ENCODE results near the gene DNASE1L2. TPM values are rescaled to one million over a fixed set of nuclear protein-coding genes. Genes with fewer than 3 reads are reported as not detected.

Gene DNASE1L2
- total and polyA plus RNA-seq, 2 of the 4 experiments (the other 2 are of a cell fraction), result 0.18 to 0.75 TPM

GRCh38 chr16:2233046-2233775, 3.0 kb upstream of the DNASE1L2 start:
- 89% methylated on average over 17 of the region's 28 CpGs; no CpG with 5 or more reads in 1 of the 2 experiments for WGBS, 2 experiments (ENCODE audit: extremely low coverage in 2 of 2, insufficient read length in 1 of 2)
- H2AFZ ChIP-seq (replicated peaks; ENCODE audit: low read length, poor library complexity), result no peak overlapping the region
- H3K9ac ChIP-seq (ENCODE audit: low read depth, low read length), result no peak overlapping the region
- H3K4me1 ChIP-seq (ENCODE audit: control insufficient read depth, insufficient read depth, low read length), result peaks cover 5% of the 10 kb centered on the region; the same call in 1 of the 2 replicates
- peaks cover 60% of the 10 kb centered on the region for H3K36me3 ChIP-seq (ENCODE audit: control insufficient read depth, insufficient read depth, low read length)
- dilution Hi-C loops (cut with HindIII; ENCODE audit: low sequenced_read_pairs, unreplicated experiment), result no loop called here
- H3K56ac ChIP-seq (ENCODE audit: extremely low read depth, insufficient read depth, low read length), result no peak overlapping the region
- in situ Hi-C loops (cut with MboI; ENCODE audit: low sequenced_read_pairs), result no loop called here
- no peak overlapping the region for H2BK15ac ChIP-seq (ENCODE audit: low read depth, low read length)
- no peak overlapping the region for H3K4ac ChIP-seq (ENCODE audit: low read depth, low read length)
- H2BK20ac ChIP-seq (ENCODE audit: low read depth, low read length), result no peak overlapping the region
- H2BK5ac ChIP-seq (ENCODE audit: low read depth, low read length, poor library complexity, severe bottlenecking), result no peak overlapping the region
- no peak overlapping the region for H4K8ac ChIP-seq (ENCODE audit: low read depth in 2 of 2, low read length in 2 of 2)
- CTCF ChIA-PET, result interaction anchor here (0.6 kb wide), 1 partner anchor 184 kb away, joined by 4 read pairs; no protein-coding TSS in a partner anchor
- DNase-seq (no peak), ATAC-seq (ENCODE audit: low read depth) (no peak)
- no peak overlapping the region for H2BK120ac ChIP-seq (ENCODE audit: low read depth, low read length)
- no TSS peak for BruUV-seq (replicated peaks)
- no peaks in the 10 kb centered on the region for H3K9me3 ChIP-seq (ENCODE audit: control insufficient read depth, insufficient read depth, low read length)
- no peaks in the 10 kb centered on the region for H3K9me1 ChIP-seq (ENCODE audit: insufficient read depth, low read length)
- POLR2A ChIA-PET (ENCODE audit: unreplicated experiment), result no interaction called here
- H3K23ac ChIP-seq (ENCODE audit: low read depth, low read length), result no peak overlapping the region
- H3K18ac ChIP-seq (ENCODE audit: low read depth, low read length), result no peak overlapping the region
- H3K14ac ChIP-seq (replicated peaks; ENCODE audit: low read depth, low read length), result no peak overlapping the region
- peaks cover 0 to 10% of the 10 kb centered on the region in 2 experiments; a peak in 2 of 4 replicates for H3K79me1 ChIP-seq (ENCODE audit: low read depth in 1 of 2, low read length in 2 of 2)
- no peak overlapping the region for H2AK9ac ChIP-seq (replicated peaks; ENCODE audit: low read depth, low read length, poor library complexity)
- H4K20me1 ChIP-seq (ENCODE audit: insufficient read depth, low read length), result peaks cover 20% of the 10 kb centered on the region
- H3K4me3 ChIP-seq (ENCODE audit: insufficient read depth, low read depth, low read length), result no peak overlapping the region
- H3K27ac ChIP-seq (ENCODE audit: insufficient read depth, low read length), result no peak overlapping the region
- peaks cover 9% of the 10 kb centered on the region for H3K27me3 ChIP-seq (ENCODE audit: control insufficient read depth, insufficient read depth, low read length)
- no peak overlapping the region for H4K5ac ChIP-seq (ENCODE audit: low read depth, low read length)
- H3K4me2 ChIP-seq (ENCODE audit: low read depth, low read length), result no peak overlapping the region
- no peak overlapping the region for H4K91ac ChIP-seq (ENCODE audit: insufficient read depth, low read depth, low read length)
- no peak overlapping the region for H2AK5ac ChIP-seq (ENCODE audit: low read depth, low read length)
- TF ChIP-seq MAFK (IDR thresholded peaks at IDR 0.05; ENCODE audit: low read depth, low read length) (no peak), MAZ (IDR thresholded peaks at IDR 0.05; ENCODE audit: borderline replicate concordance, low read depth, low read length) (no peak), FOS (IDR thresholded peaks at IDR 0.05; ENCODE audit: low read depth, low read length) (no peak), CEBPB (IDR thresholded peaks at IDR 0.05; ENCODE audit: low read depth, low read length) (no peak), RAD21 (IDR thresholded peaks at IDR 0.05; ENCODE audit: low read length) (no peak), CHD1 (IDR thresholded peaks at IDR 0.05; ENCODE audit: low read depth, low read length) (no peak), CTCF (conservative IDR thresholded peaks at IDR 0.05; ENCODE audit: low read depth, low read length) (no peak), POLR2A (IDR thresholded peaks at IDR 0.05; ENCODE audit: low read depth, low read length) (no peak)
- TF ChIP-seq, protein P1, sequence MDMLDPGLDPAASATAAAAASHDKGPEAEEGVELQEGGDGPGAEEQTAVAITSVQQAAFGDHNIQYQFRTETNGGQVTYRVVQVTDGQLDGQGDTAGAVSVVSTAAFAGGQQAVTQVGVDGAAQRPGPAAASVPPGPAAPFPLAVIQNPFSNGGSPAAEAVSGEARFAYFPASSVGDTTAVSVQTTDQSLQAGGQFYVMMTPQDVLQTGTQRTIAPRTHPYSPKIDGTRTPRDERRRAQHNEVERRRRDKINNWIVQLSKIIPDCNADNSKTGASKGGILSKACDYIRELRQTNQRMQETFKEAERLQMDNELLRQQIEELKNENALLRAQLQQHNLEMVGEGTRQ (IDR thresholded peaks at IDR 0.05; ENCODE audit: low read depth, low read length), result no peak
- TF ChIP-seq, protein P2, sequence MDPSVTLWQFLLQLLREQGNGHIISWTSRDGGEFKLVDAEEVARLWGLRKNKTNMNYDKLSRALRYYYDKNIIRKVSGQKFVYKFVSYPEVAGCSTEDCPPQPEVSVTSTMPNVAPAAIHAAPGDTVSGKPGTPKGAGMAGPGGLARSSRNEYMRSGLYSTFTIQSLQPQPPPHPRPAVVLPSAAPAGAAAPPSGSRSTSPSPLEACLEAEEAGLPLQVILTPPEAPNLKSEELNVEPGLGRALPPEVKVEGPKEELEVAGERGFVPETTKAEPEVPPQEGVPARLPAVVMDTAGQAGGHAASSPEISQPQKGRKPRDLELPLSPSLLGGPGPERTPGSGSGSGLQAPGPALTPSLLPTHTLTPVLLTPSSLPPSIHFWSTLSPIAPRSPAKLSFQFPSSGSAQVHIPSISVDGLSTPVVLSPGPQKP (IDR thresholded peaks at IDR 0.05; ENCODE audit: borderline replicate concordance, low read depth, low read length), result no peak
- intact Hi-C loops (cut with micrococcal nuclease), result no loop called here

Measured in IMR-90 (cell line).